HG03439 (cell line): ENCODE results near the gene STK32C.
"Not testable (repeated sequence)": the region's sequence is repeated elsewhere in the genome, so short reads cannot be mapped to it uniquely, and the experiment has no call there.

Experiments
- ATAC-seq: cut with Tn5 transposase; IDR thresholded peaks from one replicate; pipeline ENCODE4 v1.9.1; 2021; ENCODE audit warnings: mild to moderate bottlenecking, moderate library complexity; ENCODE audit not compliant: unreplicated experiment

STK32C gene

DNA sequence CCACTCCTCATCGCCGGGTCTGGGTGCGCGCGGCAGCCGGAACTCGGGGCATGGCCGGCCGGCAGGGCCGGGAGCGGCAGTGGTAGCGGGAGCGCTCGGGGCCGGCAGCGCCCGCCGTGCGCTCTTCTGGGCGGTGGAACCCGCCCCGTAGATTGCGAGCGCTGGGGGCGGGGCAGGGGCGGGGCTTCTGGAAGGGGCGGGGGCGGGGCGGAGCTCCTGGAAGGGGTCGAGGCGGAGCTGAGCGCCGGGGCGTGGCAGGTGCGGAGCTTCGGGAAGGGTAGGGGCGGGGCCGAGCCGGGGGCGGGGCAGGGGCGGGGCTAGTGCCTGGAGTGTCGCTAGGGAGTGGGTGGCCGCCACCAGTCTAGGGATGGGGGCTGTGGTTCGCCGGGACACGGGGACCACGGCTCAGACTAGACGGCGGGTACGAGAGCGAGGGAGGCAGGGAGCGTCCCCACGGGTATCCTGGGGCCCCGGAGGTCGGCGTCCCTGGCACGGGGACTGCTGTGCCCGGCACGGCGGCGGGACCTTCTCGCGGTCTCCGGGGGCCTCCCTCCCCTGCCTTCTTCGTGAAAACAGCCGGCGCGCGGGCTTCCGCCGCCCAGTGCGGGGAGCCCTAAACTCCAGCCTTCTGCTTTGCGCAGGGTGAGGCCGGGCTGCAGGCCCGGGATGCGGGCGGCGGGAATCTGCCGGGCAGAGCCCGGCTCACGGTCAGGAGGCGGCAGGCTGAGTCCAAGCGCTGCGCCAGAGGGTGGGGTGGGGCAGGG, at the start of gene STK32C:
Gene STK32C (minus strand): TSS at position 128 of the 764 bp plus-strand sequence. CDS start 117 bp downstream, at position 11.
- peak; percentile 75 for ATAC-seq

DNA sequence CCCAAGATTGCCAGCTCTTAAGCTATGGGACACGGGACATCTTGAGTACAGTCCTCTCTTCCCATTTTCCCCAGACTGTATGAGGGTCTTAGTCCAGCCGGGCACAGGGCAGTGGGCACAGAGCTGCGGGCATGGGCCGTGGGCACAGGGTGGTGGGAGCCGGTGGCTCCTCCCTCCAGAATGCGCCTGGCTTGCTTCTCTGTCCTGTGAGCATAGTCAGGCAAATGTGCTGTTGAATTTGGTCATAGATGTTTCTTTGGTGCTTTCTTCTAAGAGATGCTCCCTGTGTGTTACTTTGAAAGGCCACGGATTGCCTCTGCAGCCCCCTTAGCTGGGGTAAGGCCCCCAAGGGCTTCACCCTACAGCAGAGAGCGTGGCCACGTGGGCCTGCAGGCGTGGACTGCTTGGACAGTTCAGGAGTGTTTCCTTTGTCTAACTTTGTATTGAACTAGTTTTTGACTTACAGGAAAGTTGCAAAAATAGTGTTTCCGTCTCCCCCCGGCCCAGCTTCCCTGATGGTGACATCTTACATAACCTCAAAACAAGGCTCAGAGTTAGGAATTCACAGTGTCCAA, 49.0 kb upstream of the STK32C start:
- no peak for ATAC-seq

DNA sequence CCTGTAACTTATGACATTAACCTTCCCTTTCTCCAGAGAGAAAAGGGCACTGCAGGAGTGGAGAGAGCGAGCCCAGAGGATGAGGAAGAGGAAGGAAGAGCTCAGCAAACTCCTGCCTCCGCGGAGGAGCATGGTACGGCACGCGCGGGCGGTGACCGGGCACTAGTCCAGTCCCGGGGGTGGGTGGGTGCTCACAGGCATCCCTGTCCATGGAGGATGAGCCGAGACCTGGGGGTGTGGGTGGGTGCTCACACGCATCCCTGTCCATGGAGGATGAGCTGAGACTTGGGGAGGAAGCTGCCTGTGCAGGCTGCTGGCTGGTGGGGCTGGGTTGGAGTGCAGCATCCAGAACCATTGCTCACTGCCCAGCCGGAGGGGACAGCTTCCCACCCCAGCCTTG, 48.0 kb upstream of the STK32C start:
- no peak for ATAC-seq

DNA sequence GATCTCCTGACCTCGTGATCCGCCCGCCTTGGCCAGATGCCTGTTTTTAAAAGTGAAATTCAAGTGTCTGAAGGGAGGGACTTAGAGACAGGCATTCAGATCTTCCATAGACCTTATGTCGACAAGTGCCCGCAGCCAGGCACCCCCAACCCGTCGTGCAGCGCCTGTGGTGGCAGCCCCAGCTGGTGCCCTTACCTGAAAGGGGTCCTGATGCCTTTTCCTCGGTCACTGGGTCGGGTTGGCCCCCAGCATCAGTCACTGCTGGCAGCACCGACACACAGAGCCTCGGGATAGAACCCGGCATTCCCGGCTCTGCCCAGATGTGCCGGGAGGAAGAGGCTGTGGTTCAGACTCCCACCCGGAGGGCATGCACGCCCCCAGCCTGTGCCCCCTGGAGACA, 47.5 kb upstream of the STK32C start:
- ATAC-seq = no peak

DNA sequence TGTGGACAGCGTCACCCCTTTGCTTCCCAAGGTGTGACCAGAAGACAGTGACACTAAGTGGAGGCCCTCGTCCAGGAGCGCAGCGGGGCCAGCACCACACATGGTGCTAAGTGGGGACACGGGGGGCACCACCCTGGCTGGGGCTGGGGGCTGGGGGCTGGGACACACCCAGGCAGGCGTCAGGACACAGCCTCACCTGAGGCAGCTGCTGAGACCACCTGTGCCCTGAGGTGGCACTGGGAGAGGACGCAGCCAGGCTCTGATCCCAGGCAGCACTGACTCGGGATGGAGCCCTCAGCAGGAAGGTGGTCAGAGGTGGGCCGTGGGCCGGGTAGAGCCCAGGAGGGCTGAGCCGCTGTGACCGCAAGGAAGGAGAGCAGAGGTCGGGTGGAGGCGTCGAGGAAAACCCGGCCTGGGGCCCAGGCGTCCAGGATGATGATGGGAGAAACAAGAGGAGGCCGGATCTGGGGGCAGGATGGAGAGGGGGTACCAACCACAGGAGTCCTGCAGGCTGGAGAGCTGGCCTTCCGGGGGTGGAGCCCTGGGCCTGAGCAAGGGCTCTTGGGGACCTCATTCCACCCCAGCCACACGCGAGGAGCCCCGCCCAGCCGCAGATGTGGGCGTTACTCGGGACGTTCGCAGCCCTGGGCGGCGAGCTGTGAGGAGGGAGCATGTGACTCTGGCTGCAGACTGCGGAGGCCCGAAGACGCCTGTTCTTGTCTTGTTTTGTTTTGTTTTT, 46.8 kb upstream of the STK32C start:
- no peak for ATAC-seq

DNA sequence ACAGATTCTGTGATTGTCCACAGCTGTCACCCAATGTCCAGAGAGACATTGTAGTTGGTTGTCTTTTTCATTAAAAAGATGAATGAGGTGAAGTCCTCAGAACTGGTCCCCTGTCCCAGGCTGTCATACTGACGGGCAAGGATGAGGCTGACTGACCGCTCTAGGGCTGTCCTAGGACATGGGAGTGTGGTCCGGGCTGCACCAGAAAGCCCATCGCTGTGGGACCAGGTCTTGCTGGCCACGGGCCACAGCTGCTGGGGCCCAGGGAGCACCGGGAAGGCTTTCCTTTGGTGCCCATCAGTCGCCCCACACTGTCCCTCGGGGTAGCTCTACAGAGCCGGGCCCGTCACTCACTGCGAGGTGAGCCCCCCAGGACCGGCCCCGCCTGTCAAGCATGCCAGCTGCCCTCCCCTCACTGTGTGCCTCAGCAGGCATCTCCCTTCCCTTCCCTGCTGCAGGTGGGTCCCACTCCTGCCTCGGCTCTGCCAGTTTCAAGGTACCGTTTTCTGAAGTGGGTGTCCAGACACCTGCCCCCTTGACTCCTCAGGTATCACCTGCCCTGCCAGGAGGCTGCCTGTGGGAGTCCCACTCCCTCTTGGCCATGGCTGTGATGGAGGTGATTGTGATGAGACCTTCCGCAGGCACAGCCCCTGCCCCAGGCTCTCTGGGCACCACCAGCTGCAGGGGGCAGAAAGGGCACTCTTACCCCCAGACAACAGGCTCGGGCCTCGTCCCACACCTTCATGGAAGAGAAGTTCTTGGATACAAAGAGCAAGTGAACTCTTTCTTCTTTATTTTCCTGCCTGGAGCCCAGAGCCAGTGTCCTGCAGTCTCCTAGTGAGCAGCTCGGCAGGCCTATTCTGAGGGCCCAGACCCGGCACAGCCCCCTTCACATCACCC, 46.0 kb upstream of the STK32C start:
- ATAC-seq = no peak

DNA sequence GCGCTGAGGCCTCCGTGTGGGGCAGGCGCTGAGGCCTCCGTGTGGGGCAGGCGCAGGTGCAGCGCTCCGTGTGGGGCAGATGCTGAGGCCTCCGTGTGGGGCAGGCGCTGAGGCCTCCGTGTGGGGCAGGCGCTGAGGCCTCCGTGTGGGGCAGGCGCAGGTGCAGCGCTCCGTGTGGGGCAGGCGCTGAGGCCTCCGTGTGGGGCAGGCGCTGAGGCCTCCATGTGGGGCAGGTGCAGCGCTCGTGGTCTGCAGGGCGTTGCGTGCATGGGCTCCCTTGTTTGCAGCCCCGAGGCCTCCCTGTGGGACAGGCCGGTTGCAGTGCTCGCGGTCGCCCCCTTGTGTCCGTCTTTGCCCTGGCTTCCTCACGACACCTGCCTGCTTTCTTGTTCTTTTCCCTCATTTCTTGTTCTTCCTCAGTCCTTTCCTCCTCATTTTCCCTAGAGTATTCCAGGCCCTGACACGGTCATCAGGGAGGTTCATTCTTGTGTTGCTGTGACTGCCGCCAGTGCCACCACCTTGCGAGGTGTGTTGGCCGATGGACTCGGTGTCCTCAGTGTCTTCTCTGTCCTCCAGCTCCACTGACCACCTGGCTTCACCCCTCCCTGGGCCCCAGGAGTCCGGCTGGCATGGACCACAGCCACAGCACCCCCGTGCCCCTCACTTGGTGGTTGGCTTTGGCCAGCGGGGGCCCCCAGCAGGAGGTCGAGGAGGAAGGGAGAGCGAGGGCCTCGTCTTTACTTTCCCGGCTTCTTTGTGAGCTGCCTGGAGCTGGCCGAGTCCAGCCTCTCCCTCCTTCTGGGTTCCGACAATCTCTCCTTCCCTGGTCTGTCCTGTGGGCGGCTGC, 44.9 kb upstream of the STK32C start:
- ATAC-seq = not testable (repeated sequence)

DNA sequence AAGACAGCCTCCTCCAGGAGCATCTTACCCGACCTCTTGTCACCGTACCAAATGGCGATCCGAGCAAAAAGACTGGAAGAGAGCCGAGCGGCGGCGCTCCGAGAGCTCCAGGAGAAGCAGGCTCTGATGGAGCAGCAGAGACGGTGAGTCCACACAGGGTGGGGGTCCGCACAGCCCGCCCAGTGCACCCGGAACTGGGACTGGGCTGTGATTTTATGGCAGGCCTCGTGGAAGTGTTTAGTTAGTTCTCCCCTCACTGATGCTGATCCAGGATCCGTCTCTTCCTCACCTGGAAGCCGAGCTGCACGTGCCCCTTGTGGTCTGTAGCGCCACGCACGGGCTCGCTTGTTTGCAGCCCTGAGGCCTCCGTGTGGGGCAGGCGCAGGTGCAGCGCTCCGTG, 43.9 kb upstream of the STK32C start:
- ATAC-seq = no peak

DNA sequence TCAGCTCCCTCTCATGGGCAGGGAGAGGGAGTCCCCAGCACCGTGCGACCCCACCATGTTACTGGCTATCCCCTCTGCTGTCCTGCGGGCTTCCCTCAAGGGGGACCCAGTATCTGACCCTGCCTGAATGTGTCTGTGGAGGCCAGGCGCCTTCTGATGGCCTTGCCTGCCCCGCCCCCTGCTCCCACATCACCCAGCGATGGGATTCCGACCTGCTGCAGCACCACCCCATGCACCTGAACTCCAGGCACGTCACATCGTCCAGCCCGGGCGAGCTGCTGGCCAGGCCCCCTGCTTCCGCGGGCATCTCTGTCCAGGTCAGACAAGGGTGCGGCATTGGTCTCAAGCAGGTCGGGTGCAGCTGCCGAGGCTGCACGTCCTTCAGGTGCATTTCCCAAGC, 43.2 kb upstream of the STK32C start:
- no peak for ATAC-seq

DNA sequence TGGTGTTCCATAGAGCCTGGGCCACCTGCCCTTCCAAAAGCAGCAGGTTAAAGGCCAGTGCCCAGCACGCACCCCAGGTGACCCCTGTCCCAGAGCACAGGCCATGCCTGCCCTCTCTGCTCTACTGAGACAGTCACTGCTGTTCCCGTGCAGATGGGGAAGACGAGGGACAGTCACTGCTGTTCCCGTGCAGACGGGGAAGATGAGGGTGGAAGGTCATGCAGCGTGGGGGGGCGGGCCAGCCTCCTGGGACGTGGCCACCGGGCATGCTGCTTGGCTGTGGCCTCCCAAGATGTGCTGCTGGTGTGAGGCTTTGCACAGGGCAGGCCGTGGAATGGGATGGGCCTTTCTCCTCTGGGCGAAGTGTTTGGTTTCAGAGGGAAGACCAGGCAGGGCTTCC, 42.6 kb upstream of the STK32C start:
- no peak for ATAC-seq

DNA sequence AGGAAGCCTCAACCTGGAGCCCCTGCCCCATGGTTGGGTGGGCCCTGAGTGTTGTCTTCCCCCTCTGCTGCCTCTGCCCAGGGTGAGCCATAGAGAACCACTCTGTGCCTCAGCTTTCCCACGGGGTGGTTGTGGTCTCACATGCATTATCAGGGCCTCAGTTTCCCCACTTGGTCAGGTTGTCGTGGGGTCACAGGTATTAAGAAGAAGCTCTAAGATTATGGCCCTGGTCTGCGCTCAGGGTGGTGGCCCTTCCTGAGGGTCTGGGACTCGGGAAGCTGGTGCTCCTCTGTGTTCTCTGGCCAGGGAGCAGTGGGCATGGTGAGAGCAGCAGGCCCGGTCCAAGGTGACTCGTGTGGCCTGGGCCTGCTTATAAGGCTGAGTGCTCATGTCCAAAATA, 42.0 kb upstream of the STK32C start:
- ATAC-seq = no peak

DNA sequence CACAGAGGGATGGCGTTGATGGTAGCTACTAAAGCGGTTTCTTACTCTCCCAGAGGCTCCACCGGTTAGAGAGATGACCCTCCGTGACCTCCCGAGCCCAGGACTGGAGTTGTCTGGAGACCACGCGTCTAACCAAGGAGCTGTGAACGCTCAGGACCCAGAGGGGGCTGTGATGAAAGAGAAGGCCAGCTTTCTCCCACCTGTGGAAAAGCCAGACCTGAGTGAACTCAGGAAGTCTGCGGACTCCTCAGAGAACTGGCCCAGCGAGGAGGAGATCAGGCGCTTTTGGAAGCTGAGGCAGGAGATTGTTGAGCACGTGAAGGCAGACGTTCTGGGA, 40.1 kb upstream of the STK32C start:
- ATAC-seq = no peak

DNA sequence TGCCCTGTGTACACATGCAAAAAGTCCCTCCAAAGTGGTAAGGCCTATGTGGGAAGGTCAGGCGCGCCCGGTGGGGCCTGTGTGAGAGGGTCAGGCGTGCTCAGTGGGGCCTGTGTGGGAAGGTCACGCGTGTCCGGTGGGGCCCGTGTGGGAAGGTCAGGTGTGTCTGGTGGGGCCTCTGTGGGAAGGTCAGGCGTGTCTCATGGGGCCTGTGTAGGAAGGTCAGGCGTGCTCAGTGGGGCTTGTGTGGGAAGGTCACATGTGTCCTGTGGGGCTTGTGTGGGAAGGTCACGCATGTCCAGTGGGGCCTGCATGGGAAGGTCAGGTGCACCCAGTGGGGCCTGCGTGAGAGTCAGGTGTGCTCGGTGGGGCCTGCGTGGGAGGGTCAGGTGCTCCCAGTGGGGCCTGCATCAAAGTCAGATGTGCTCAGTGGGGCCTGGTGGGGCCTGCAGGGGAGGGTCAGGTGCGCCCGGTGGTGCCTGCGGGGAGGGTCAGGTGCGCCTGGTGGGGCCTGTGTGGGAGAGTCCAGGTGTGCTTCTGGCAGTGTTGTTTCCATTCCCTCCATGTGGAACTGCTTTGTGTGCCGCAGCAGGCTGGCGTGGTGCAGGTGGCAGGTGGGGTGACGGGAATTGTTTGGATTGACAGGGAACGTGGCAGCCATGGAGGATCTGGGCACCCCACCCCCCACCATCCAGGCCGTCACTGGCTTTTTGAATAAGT, 39.6 kb upstream of the STK32C start:
- no peak for ATAC-seq

DNA sequence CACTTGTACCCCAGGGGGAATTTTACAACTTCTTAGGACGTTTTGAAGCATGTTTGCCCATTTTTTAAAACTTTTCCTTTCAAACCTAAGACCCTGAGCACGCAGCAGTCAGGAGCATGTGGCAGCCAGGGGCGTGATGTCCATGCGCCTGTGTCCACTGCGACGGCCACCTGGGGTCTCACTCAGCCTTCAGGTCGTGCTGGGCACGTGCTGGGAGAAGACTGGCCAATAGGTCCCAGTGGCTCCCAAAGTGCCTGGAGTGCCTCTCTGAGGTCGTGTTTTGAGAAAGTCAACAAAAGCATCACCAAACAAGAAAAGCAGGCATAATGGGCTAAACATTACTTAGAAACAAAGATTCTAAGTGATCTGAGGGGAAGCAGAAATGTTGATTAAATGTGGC, 39.1 kb upstream of the STK32C start:
- ATAC-seq = no peak

DNA sequence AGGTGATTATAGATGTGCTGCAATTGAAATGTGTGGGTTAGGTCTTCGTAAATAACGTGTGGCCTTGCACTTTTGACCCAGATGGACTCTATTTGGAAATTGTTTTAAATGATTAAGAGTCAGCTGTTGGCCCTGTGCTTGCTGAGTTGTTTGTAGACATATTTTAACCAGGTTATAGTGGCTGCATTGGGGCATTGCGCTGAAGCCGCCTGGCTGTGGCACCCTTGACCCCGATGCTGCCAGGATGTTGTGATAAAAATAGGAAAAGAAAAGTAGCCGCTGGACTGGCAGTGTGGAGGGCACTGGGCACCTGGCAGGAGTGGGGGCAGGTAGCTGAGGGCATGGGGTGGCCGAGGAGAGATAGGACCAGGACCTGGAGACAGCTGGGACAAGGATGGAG, 37.6 kb upstream of the STK32C start:
- ATAC-seq = no peak

DNA sequence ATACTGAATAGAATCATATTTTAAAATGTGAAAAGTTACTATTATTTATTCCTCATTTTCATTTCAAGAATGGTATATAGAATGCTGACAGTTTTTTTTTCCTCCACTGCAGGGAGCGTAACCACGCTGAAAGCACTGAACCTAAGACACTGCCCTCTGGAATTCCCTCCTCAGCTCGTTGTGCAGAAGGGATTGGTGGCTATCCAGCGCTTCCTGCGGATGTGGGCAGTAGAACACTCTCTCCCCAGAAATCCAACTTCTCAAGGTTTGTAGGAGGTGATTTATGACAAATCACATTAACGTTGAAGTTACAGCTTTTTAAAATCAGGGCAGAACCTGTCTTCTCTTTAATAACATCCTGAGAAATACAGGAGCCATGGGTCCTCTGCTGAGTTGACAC, 36.6 kb upstream of the STK32C start:
- ATAC-seq = no peak

DNA sequence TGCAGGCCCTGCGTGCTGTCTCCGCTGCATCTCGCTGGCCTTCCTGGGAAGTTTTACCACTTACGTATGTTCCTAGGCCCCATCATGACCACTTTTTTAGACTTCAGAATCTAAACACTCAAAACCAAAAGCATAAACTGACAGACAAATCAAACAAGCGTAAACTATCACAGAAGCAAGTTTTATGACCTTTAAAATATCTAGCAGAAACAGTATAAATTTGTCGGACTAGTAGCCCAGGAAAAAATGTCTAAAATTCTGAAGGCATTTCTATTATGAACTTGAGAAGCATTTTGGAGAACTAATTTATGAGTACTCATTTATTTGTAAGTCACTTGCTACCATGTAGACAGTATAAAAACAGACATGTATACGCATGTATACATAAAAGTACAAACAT, 34.8 kb upstream of the STK32C start:
- ATAC-seq = no peak

DNA sequence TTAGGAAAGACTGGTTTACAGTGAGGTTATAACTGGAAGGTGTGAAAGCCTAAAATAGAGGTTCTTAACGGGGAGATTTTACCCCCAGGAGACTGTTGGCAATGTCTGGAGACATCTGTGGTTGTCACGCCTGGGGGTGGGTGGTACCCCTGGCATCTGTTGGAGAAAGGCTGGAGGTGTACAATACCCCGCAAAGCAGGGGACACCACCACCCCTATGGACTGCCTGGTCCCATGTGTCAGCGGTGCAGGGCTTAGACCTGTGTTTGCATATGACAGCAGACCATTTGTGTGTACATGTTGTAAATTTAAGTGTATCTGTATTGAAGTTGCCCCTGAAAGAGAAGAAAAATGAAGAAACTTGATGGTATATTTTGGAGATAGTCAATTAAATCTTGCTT, 34.0 kb upstream of the STK32C start:
- ATAC-seq = no peak

DNA sequence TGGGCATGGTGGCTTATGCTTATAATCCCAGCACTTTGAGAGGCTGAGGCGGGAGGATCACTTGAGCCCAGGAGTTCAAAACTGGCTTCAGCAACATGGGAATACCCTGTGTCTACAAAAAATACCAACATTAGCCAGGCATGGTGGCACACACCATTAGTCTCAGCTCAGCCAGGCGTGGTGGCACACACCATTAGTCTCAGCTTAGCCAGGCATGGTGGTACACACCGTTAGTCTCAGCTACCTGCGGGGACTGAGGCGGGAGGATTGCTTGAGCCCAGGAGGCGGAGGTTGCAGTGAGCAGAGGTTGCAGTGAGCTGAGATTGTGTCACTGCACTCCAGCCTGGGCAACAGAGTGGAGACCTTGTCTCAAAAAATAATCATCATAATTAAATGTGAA, 33.3 kb upstream of the STK32C start:
- no peak for ATAC-seq

DNA sequence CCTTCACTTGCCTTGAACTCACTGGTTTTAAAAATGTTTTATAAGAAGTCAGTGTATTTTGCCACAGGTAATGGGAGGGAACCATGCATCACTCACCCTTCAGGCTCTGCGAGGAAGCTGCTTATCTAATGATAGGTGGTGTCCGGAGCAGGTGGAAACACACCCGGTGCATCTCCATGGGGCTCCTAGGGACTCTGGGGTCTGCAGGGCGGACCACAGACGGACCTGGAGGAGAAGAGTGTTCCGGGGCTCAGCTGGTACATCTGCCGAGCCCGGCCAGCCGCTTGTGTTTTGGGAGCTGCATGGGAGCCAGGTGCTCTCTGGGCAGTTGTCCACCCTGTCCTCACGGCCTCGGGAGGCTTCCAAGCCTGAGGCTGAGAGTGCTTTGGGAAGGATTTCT, 31.5 kb upstream of the STK32C start:
- ATAC-seq = no peak
